Tibial artery (tissue), 4 donors: ENCODE data around the gene CCDC9B.

ENCODE experiments used
- DNase-seq, 2 donors: peaks; one replicate each; pipeline ENCODE4 v3.0.0-alpha.2; 2019
- H3K27ac ChIP-seq, 2 donors: fragments of 200-600 bp; sonication (generic) in 1 of 2; 1 replicate in 1 of 2; 2 replicates in 1 of 2; pipeline ENCODE4 v1.5.1; 2018 to 2019; ENCODE audit warnings: mild to moderate bottlenecking in 1 of 2
- H3K27me3 ChIP-seq, 2 donors: fragments of 200-600 bp; sonication (generic) in 1 of 2; one replicate each; pipeline versions ENCODE4 v1.5.1 to v1.6.0; 2016 to 2019
- H3K36me3 ChIP-seq, 3 donors: fragments of 200-600 bp; sonication (generic) in 2 of 3; one replicate each; pipeline ENCODE4 v1.5.1; 2016 to 2019; ENCODE audit warnings: mild to moderate bottlenecking in 2 of 3
- H3K4me1 ChIP-seq, 4 donors: fragments of 200-600 bp; sonication (generic) in 2 of 4; 1 replicate in 3 of 4; 2 replicates in 1 of 4; pipeline ENCODE4 v1.5.1; 2016 to 2019
- H3K4me3 ChIP-seq, 2 donors: fragments of 200-600 bp; sonication (generic) in 1 of 2; 1 replicate in 1 of 2; 2 replicates in 1 of 2; pipeline ENCODE4 v1.5.1; 2018 to 2019; ENCODE audit warnings: mild to moderate bottlenecking in 2 of 2
- H3K9me3 ChIP-seq, 3 donors: fragments of 200-600 bp; sonication (generic) in 1 of 3; one replicate each; pipeline ENCODE4 v1.5.1; 2016 to 2019
- CTCF ChIP-seq, 2 experiments: fragments of 200-600 bp in 1 of 2; fragments of 450-650 bp in 1 of 2; IDR thresholded peaks; one replicate each; pipeline ENCODE4 v1.5.1; 2017 to 2019; ENCODE audit warnings: antibody characterized with exemption in 2 of 2, mild to moderate bottlenecking in 1 of 2, moderate library complexity in 1 of 2
- intact Hi-C: fragments of 100-400 bp; cut with DNase I; formaldehyde crosslinking; loops from one replicate; pipeline ENCODE4 v1.15.0; 2023; ENCODE audit warnings: low total_unique reads

CCDC9B gene

GRCh38 chr15:40342416-40343320, 1.9 kb upstream of the CCDC9B start:
- no peak for TF ChIP-seq CTCF (IDR thresholded peaks at IDR 0.05)
- H3K4me1 ChIP-seq = peaks cover 0 to 75% (median 72%) of the 10 kb centered on the region in 4 donors
- H3K9me3 ChIP-seq = no peaks in the 10 kb centered on the region
- intact Hi-C loops = no loop called here
- no peak overlapping the region for H3K4me3 ChIP-seq
- H3K27ac ChIP-seq = peak overlapping the region; percentile 90
- H3K27me3 ChIP-seq = no peaks in the 10 kb centered on the region
- DNase-seq = peak in 1 of 2 donors; percentile 86
- H3K36me3 ChIP-seq = no peaks in the 10 kb centered on the region

GRCh38 chr15:40340038-40340739, 550 bp downstream of the CCDC9B start:
- Histone ChIP-seq H3K4me3 (peak overlapping the region; percentile 35 to 43), H3K36me3 (no peaks in the 10 kb centered on the region), H3K9me3 (no peaks in the 10 kb centered on the region), H3K27ac (peak overlapping the region; percentile 90), H3K27me3 (no peaks in the 10 kb centered on the region), H3K4me1 (peaks cover 6 to 100% (median 97%) of the 10 kb centered on the region in 4 donors)
- peak in 1 of 2 experiments; percentile 18 for TF ChIP-seq CTCF (IDR thresholded peaks at IDR 0.05)
- intact Hi-C loops = loop anchor here (1.0 kb wide), 1 partner anchor 17 kb away; the partner anchor contains the start of gene INAFM2
- DNase-seq = peak; percentile 88 to 97

DNA sequence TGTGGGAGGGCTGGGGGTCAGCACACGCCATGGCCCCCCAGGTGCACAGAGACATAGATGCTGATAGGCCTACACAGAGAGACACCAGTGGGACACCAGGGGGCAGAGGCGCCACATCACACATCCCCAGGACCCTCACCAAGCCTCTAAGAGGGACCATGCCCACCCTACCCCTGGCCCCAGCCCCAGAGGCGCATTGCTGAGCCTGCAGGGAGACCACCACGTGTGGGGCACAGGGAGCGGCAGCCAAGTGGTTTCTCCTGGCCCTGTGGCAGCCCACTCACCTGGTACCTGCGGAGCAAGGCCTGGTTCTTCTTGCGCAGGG, 1.2 kb downstream of the CCDC9B start:
- H3K27me3 ChIP-seq = no peaks in the 10 kb centered on the region
- no peak for DNase-seq
- H3K36me3 ChIP-seq = no peaks in the 10 kb centered on the region
- H3K4me1 ChIP-seq = peaks cover 6 to 100% (median 97%) of the 10 kb centered on the region in 4 donors
- intact Hi-C loops = no loop called here
- H3K27ac ChIP-seq = peak overlapping the region; percentile 90
- TF ChIP-seq CTCF (IDR thresholded peaks at IDR 0.05) = no peak
- H3K4me3 ChIP-seq = peak overlapping the region; percentile 35 to 43
- H3K9me3 ChIP-seq = no peaks in the 10 kb centered on the region

DNA sequence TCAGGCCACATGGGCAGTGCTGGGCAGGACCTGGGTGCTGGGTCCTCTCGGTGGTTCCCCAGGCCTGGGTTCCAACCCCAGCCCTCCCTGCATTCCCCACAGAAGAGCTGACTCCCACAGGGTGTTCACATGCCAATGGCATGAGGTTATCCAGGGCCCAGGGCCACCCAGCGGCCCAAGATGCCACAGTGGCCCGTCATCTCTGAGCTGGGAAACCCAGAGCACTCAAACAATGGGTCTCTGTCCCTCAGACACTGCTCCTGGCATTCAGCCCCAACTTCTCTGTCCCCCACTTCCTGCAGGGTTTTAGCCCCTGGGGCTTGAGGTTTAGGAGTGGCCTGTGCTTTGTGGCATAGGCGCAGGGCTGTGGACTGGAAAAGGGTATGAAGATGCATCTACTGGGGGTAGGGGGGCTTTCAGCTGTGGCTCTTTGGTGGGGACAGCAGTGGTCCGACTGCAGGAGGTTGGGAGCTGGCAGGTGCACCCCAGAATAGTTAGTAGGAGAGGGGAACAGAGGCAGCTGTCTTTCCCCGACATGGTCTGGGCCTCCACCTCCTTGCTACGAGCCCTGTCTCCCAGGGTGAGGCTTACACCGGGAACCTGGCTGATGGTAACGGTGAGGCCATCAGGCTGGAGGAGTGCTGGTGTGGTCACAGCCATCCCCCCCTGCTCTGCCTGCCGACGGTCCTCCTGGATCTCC, 1.7 kb downstream of the CCDC9B start:
- peak overlapping the region; percentile 90 for H3K27ac ChIP-seq
- no peaks in the 10 kb centered on the region for H3K27me3 ChIP-seq
- H3K4me3 ChIP-seq = peak overlapping the region; percentile 35 to 43
- peaks cover 6 to 100% (median 98%) of the 10 kb centered on the region in 4 donors for H3K4me1 ChIP-seq
- DNase-seq = peak in 1 of 2 donors; percentile 86
- H3K9me3 ChIP-seq = no peaks in the 10 kb centered on the region
- H3K36me3 ChIP-seq = no peaks in the 10 kb centered on the region
- no peak for TF ChIP-seq CTCF (IDR thresholded peaks at IDR 0.05)
- intact Hi-C loops = no loop called here

DNA sequence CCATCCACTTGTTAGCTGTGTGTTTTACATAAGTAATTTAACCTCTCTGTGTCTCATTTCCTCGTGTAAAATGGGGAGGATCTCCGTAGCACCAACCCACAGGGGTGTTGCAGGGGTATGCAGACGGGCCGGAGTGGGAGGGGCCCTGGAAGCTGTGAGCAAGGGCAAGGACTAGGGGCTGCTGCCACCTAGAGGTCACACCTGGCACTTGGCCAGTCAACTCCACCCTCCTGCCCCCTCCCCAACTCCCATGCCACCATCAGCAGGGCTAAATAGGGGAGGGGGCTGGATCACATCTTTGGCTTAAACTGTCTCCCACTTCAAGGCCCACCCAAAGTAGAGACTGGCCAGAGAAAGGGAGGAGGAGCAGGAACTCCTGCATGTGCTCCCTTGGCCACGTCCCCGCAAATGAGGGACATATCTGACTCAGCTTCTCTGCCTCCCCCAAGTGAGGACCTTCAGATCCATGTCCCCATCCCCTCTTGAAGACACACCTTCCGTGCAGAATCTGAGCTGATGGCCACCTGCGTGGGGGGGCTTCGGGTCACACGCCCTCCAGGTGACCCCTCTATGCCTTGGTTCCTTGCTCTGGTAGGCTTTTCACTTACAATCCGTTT, 2.6 kb downstream of the CCDC9B start:
- Histone ChIP-seq H3K4me1 (peaks cover 6 to 100% (median 95%) of the 10 kb centered on the region in 4 donors), H3K36me3 (no peaks in the 10 kb centered on the region), H3K27ac (peak overlapping the region; percentile 90), H3K4me3 (peak overlapping the region; percentile 8 to 43), H3K27me3 (no peaks in the 10 kb centered on the region), H3K9me3 (no peaks in the 10 kb centered on the region)
- DNase-seq = peak; percentile 67 to 86
- intact Hi-C loops = no loop called here
- peak; percentile 54 to 74 for TF ChIP-seq CTCF (IDR thresholded peaks at IDR 0.05)
